CD4-positive, alpha-beta T cell treated with Interleukin-17A for 4 hours (primary cell): Measurements from ENCODE around the gene GLI2.

ENCODE experiments used
- DNase-seq: peaks from one replicate; pipeline ENCODE4 v3.0.0-alpha.2; 2020; ENCODE audit warnings: mixed read lengths

The GLI2 gene

GRCh38 chr2:120771781-120772208 is 36.1 kb downstream of the GLI2 start:
- no peak for DNase-seq

- no peak for DNase-seq
Observed at GRCh38 chr2:120772261-120772660, 36.6 kb downstream of the GLI2 start.

- DNase-seq: no peak
Observed at GRCh38 chr2:120773186-120773800, 37.6 kb downstream of the GLI2 start.

- DNase-seq: no peak
Observed at GRCh38 chr2:120774557-120775160, 39.0 kb downstream of the GLI2 start.

GRCh38 chr2:120775194-120775593 is 39.5 kb downstream of the GLI2 start:
- no peak for DNase-seq

- DNase-seq: no peak
Observed at GRCh38 chr2:120775801-120776589, 40.3 kb downstream of the GLI2 start.

- DNase-seq: no peak
Observed at GRCh38 chr2:120776649-120777048, 41.0 kb downstream of the GLI2 start.

GRCh38 chr2:120777170-120777751 is 41.6 kb downstream of the GLI2 start:
- DNase-seq: no peak

GRCh38 chr2:120777787-120778186 is 42.1 kb downstream of the GLI2 start:
- DNase-seq: no peak

GRCh38 chr2:120778244-120778643 is 42.6 kb downstream of the GLI2 start:
- DNase-seq: no peak

- no peak for DNase-seq
Observed at GRCh38 chr2:120779781-120780283, 44.2 kb downstream of the GLI2 start.

GRCh38 chr2:120780402-120780801 is 44.7 kb downstream of the GLI2 start:
- no peak for DNase-seq

GRCh38 chr2:120783371-120783791 is 47.7 kb downstream of the GLI2 start:
- DNase-seq: no peak

- no peak for DNase-seq
Observed at GRCh38 chr2:120783969-120784372, 48.3 kb downstream of the GLI2 start.
